Heart right ventricle (tissue), 16 donors: Measurements from ENCODE around the gene PPFIBP1. TPM values are rescaled to one million over a fixed set of nuclear protein-coding genes. Genes with fewer than 3 reads are reported as not detected.

Experiments used
- ATAC-seq, 8 donors: fragments of 200-7000 bp; cut with Tn5 transposase; one replicate each; pipeline ENCODE4 v1.9.1; 2020; ENCODE audit warnings: mild to moderate bottlenecking in 8 of 8, moderate library complexity in 8 of 8, moderate number of reproducible peaks in 1 of 8
- DNase-seq, 2 donors: peaks; one replicate each; pipeline ENCODE4 v3.0.0-alpha.2; 2020
- H3K27ac ChIP-seq, 10 donors: fragments of 200-600 bp; sonication (generic) in 2 of 10; one replicate each; pipeline versions ENCODE4 v1.5.0 to v1.8.0; 2020 to 2022; ENCODE audit warnings: mild to moderate bottlenecking in 3 of 10
- H3K27me3 ChIP-seq, 7 donors: fragments of 200-600 bp; one replicate each; pipeline ENCODE4 v1.8.0; 2021 to 2022; ENCODE audit warnings: mild to moderate bottlenecking in 2 of 7
- H3K36me3 ChIP-seq, 9 donors: fragments of 200-600 bp; sonication (generic) in 1 of 9; one replicate each; pipeline versions ENCODE4 v1.5.0 to v1.8.0; 2020 to 2022; ENCODE audit warnings: mild to moderate bottlenecking in 2 of 9
- H3K4me1 ChIP-seq, 9 donors: fragments of 200-600 bp; sonication (generic) in 1 of 9; one replicate each; pipeline versions ENCODE4 v1.5.0 to v1.8.0; 2020 to 2022; ENCODE audit warnings: mild to moderate bottlenecking in 4 of 9
- H3K4me3 ChIP-seq, 10 donors: fragments of 200-600 bp; sonication (generic) in 2 of 10; one replicate each; pipeline versions ENCODE4 v1.5.0 to v1.8.0; 2020 to 2022; ENCODE audit warnings: mild to moderate bottlenecking in 7 of 10, moderate library complexity in 2 of 10
- H3K9me3 ChIP-seq, 11 donors: fragments of 200-600 bp in 10 of 11; sonication (generic) in 2 of 11; one replicate each; pipeline versions ENCODE4 v1.5.0 to v1.8.0; 2013 to 2022; ENCODE audit warnings: mild to moderate bottlenecking in 2 of 11, control low read depth in 1 of 11, moderate library complexity in 1 of 11
- WGBS, 2 donors: extraction: QIAGEN DNeasy Blood & Tissue Kit; methylation state at CpG; one replicate each; pipeline ENCODE4 v1.1.7; 2013; ENCODE audit warnings: inconsistent platforms in 1 of 2; 5-methylcytosine and 5-hydroxymethylcytosine counted together
- intact Hi-C, 10 donors: fragments of 100-400 bp; cut with DNase I; formaldehyde crosslinking; loops; one replicate each; pipeline versions ENCODE4 v1.11.1 to v1.14.2; 2022
- polyA plus RNA-seq, 2 donors: library from polyadenylated mRNA; stranded (reverse); fragments of 200-250 nt; gene quantifications; one replicate each; pipeline ENCODE4 v1.2.3, GENCODE V29; 2013
- total RNA-seq, 10 donors: library from RNA; stranded (reverse); fragmentation: NEBNext Ultra II Directional in 3 of 10; extraction: Animal tissue kit (Norgen Biotek cat#: 25700) in 3 of 10; gene quantifications; one replicate each; pipeline versions ENCODE4 v1.2.1 to v1.2.4, GENCODE V29; 2021 to 2023
- TF ChIP-seq, protein P1 (sequence below), 9 donors: fragments of 200-600 bp; sonication (generic) in 2 of 9; IDR thresholded peaks; one replicate each; pipeline versions ENCODE4 v1.5.0 to v1.8.0; 2021 to 2022; ENCODE audit warnings: antibody characterized with exemption in 9 of 9, mild to moderate bottlenecking in 5 of 9, moderate library complexity in 1 of 9
- donor health status: Arrhythmogenic right ventricular cardiomyopathy.
- donor health status: ischemic (EF 13 %, LVEDD 7.1; RV severe dilation, severe dysfunction).
- donor health status: healthy with polysubstance abuse.
- donor health status: DM: no; HTN: yes; CAD: no.
- donor health status: DM: no; HTN: no; CAD: no.
- donor health status: ischemic (EF 25% LVEDD 6.9; RV normal size, moderate dysfunction).
- donor health status: ischemic (EF 25% LVEDD 5.7; RV mildly dilated, moderate dysfunction).
- donor health status: healthy.
- donor health status: DM: yes; HTN: yes; CAD: no.
- donor health status: Ischemic cardiomyopathy.
- donor health status: ischemic (EF 35%, LVEDD 5.7; RV mildly dilated, moderate dysfunction).
- donor health status: nonischemic (EF 11% LVEDD 7.7; RV severe dilation, severe dysfunction).
- donor health status: DM: yes; HTN: yes; CAD: no.
- donor health status: PGD.
- donor health status: ischemic (EF 29% LVEDD 5.4; RV normal size, mild dysfunction).
- donor health status: nonischemic (EF 23%, LVEDD 6.1; RV moderate dilation, normal function).

PPFIBP1 gene
- total and polyA plus RNA-seq, 12 donors = 22.9 to 450 (median 314) TPM

DNA sequence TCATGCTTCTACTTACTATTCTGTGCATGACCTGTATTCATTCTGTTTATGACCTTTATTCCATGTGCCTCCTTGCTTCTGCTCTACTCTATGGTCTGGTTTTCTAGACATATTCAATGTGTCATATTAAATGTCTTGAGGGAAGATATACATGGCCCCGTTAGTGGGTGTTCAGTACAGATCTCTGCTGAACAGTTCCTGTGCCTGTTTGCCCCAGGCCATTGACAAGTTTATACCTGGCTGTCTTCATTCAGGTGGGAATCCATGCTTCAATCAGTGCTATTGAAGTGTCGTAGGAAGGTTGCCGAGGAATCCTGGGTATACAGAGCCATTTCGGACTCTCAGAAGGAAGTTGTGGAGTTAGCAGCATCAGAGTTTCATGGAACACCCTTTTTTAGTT, 7.4 kb upstream of the PPFIBP1 start:
- Histone ChIP-seq H3K9me3 (no peaks in the 10 kb centered on the region), H3K27me3 (no peaks in the 10 kb centered on the region), H3K4me1 (peaks cover 0 to 27% (median 18%) of the 10 kb centered on the region in 9 donors), H3K27ac (no peak overlapping the region), H3K36me3 (no peaks in the 10 kb centered on the region), H3K4me3 (no peak overlapping the region)
- intact Hi-C loops = no loop called here
- DNase-seq (no peak), ATAC-seq (no peak)
- TF ChIP-seq, protein P1, sequence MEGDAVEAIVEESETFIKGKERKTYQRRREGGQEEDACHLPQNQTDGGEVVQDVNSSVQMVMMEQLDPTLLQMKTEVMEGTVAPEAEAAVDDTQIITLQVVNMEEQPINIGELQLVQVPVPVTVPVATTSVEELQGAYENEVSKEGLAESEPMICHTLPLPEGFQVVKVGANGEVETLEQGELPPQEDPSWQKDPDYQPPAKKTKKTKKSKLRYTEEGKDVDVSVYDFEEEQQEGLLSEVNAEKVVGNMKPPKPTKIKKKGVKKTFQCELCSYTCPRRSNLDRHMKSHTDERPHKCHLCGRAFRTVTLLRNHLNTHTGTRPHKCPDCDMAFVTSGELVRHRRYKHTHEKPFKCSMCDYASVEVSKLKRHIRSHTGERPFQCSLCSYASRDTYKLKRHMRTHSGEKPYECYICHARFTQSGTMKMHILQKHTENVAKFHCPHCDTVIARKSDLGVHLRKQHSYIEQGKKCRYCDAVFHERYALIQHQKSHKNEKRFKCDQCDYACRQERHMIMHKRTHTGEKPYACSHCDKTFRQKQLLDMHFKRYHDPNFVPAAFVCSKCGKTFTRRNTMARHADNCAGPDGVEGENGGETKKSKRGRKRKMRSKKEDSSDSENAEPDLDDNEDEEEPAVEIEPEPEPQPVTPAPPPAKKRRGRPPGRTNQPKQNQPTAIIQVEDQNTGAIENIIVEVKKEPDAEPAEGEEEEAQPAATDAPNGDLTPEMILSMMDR (IDR thresholded peaks at IDR 0.05) = no peak
- 72 to 83% methylated on average over 4 of the region's 4 CpGs for WGBS, 2 donors

- intact Hi-C loops = no loop called here
- WGBS, 2 donors = 90 to 95% methylated on average over 3 of the region's 3 CpGs
- no peaks in the 10 kb centered on the region for H3K36me3 ChIP-seq
Observed at GRCh38 chr12:27517546-27517945, 6.5 kb upstream of the PPFIBP1 start.

GRCh38 chr12:27517961-27518665, 5.9 kb upstream of the PPFIBP1 start:
- H3K9me3 ChIP-seq = no peaks in the 10 kb centered on the region
- H3K27me3 ChIP-seq = no peaks in the 10 kb centered on the region
- ATAC-seq (no peak), DNase-seq (no peak)
- TF ChIP-seq, protein P1 (IDR thresholded peaks at IDR 0.05) = no peak
- no peak overlapping the region for H3K27ac ChIP-seq
- H3K36me3 ChIP-seq = no peaks in the 10 kb centered on the region
- H3K4me3 ChIP-seq = no peak overlapping the region
- intact Hi-C loops = no loop called here
- 72 to 77% methylated on average over 7 of the region's 7 CpGs for WGBS, 2 donors
- peaks cover 0 to 25% (median 17%) of the 10 kb centered on the region in 9 donors for H3K4me1 ChIP-seq

More at GRCh38 chr12:27517546-27517945, 6.5 kb upstream of the PPFIBP1 start:
- Histone ChIP-seq H3K27ac (no peak overlapping the region), H3K9me3 (no peaks in the 10 kb centered on the region), H3K4me1 (peaks cover 0 to 23% (median 14%) of the 10 kb centered on the region in 9 donors), H3K4me3 (no peak overlapping the region), H3K27me3 (no peaks in the 10 kb centered on the region)
- TF ChIP-seq, protein P1 (IDR thresholded peaks at IDR 0.05) = no peak
- ATAC-seq (no peak), DNase-seq (no peak)

DNA sequence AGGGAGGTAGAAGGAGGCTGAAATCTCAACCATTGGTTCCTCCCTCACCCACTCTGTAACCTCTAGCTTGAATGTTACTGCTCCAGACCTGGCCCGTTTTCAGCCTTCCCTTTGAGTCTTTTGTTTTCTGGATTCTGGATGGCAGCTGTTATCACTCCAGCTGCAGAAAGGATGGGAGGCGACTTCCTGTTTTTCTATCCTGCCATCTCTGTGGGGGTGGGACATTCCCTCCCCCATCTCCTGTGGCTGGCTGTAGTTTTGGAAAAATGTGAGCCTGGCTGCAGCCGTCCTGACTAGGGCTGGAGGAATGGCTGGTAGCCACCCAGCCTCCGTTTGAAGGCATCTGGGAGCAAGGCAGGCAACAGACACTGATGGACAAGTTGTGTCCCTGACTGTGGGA, 2.9 kb upstream of the PPFIBP1 start:
- Histone ChIP-seq H3K27me3 (no peaks in the 10 kb centered on the region), H3K4me1 (peaks cover 0 to 42% (median 26%) of the 10 kb centered on the region in 9 donors), H3K9me3 (no peaks in the 10 kb centered on the region), H3K36me3 (no peaks in the 10 kb centered on the region), H3K4me3 (no peak overlapping the region), H3K27ac (peak overlapping the region in 5 of 10 donors; percentile 9 to 54 (median 41))
- TF ChIP-seq, protein P1 (IDR thresholded peaks at IDR 0.05) = no peak
- WGBS, 2 donors = 35 to 46% methylated on average over 4 of the region's 4 CpGs
- DNase-seq = peak in 1 of 2 donors; percentile 19
- no peak for ATAC-seq
- intact Hi-C loops = loop anchor here (5.0 to 10.0 kb wide), 12 partner anchors 51 to 131 kb away; no protein-coding TSS in a partner anchor
